T-helper 17 cell (primary cell): ENCODE results near the gene GREB1L. TPM values are rescaled to one million over a fixed set of nuclear protein-coding genes. Genes with fewer than 3 reads are reported as not detected.

Experiments used
- ATAC-seq: fragments of 150-1000 bp; cut with Tn5 transposase; 2 replicates; pipeline ENCODE4 v1.10.0; 2021; ENCODE audit warnings: mild to moderate bottlenecking, moderate library complexity
- DNase-seq, 3 donors: peaks; one replicate each; pipeline versions ENCODE4 v3.0.0 to v3.0.0-alpha.2; 2020 to 2021
- H3K9me3 ChIP-seq: one replicate; pipeline ENCODE4 v1.7.0; 2013; ENCODE audit warnings: low read length, mild to moderate bottlenecking; ENCODE audit not compliant: control insufficient read depth, poor library complexity, severe bottlenecking
- H3K27ac Mint-ChIP-seq: one replicate; pipeline ENCODE4 v1.8.0; 2022; ENCODE audit warnings: mild to moderate bottlenecking, moderate library complexity, mixed read lengths
- H3K27me3 Mint-ChIP-seq: one replicate; pipeline ENCODE4 v1.8.0; 2022; ENCODE audit warnings: mixed read lengths
- H3K36me3 Mint-ChIP-seq: one replicate; pipeline ENCODE4 v1.8.0; 2022; ENCODE audit warnings: low read depth, mixed read lengths
- H3K4me1 Mint-ChIP-seq: one replicate; pipeline ENCODE4 v1.8.0; 2022; ENCODE audit warnings: mild to moderate bottlenecking, mixed read lengths
- H3K4me3 Mint-ChIP-seq: one replicate; pipeline ENCODE4 v1.8.0; 2022; ENCODE audit warnings: mild to moderate bottlenecking, moderate library complexity, mixed read lengths
- total RNA-seq, 4 donors: library from RNA in 2 of 4; stranded (reverse) in 2 of 4; gene quantifications; one replicate each; pipeline ENCODE4 v1.2.3 and lab custom pipeline; 2022 to 2026

Gene GREB1L
- total RNA-seq, 2 donors from 2014 or later = not detected

- H3K4me3 Mint-ChIP-seq = no peak overlapping the region
- peaks cover 38% of the 10 kb centered on the region for H3K27me3 Mint-ChIP-seq
- no peak overlapping the region for H3K27ac Mint-ChIP-seq
- no peaks in the 10 kb centered on the region for H3K36me3 Mint-ChIP-seq
- H3K4me1 Mint-ChIP-seq = no peaks in the 10 kb centered on the region
- ATAC-seq (no peak), DNase-seq (no peak)
- no peaks in the 10 kb centered on the region for H3K9me3 ChIP-seq
Measured at GRCh38 chr18:21452796-21453510, 210.9 kb downstream of the GREB1L start.

- Mint-ChIP-seq H3K4me1 (no peaks in the 10 kb centered on the region), H3K4me3 (no peak overlapping the region), H3K27me3 (peaks cover 42% of the 10 kb centered on the region), H3K27ac (no peak overlapping the region), H3K36me3 (no peaks in the 10 kb centered on the region)
- ATAC-seq (no peak), DNase-seq (no peak)
- H3K9me3 ChIP-seq = no peaks in the 10 kb centered on the region
Measured at GRCh38 chr18:21453511-21453901, 211.5 kb downstream of the GREB1L start.

GRCh38 chr18:21454725-21455124 is 212.7 kb downstream of the GREB1L start:
- DNase-seq (no peak), ATAC-seq (no peak)
- Mint-ChIP-seq H3K36me3 (no peaks in the 10 kb centered on the region), H3K4me1 (no peaks in the 10 kb centered on the region), H3K4me3 (no peak overlapping the region), H3K27ac (no peak overlapping the region), H3K27me3 (peaks cover 43% of the 10 kb centered on the region)
- no peaks in the 10 kb centered on the region for H3K9me3 ChIP-seq

GRCh38 chr18:21456428-21457178 is 214.6 kb downstream of the GREB1L start:
- H3K27me3 Mint-ChIP-seq = peaks cover 50% of the 10 kb centered on the region

GRCh38 chr18:21457179-21457535 is 215.1 kb downstream of the GREB1L start:
- Mint-ChIP-seq H3K36me3 (peaks cover 3% of the 10 kb centered on the region), H3K27ac (no peak overlapping the region), H3K4me1 (no peaks in the 10 kb centered on the region), H3K4me3 (no peak overlapping the region), H3K27me3 (peaks cover 51% of the 10 kb centered on the region)
- ATAC-seq (no peak), DNase-seq (no peak)
- H3K9me3 ChIP-seq = no peaks in the 10 kb centered on the region

More at GRCh38 chr18:21456428-21457178, 214.6 kb downstream of the GREB1L start:
- Mint-ChIP-seq H3K4me1 (no peaks in the 10 kb centered on the region), H3K27ac (no peak overlapping the region), H3K4me3 (no peak overlapping the region), H3K36me3 (peaks cover 3% of the 10 kb centered on the region)
- ATAC-seq (no peak), DNase-seq (no peak)
- H3K9me3 ChIP-seq = no peaks in the 10 kb centered on the region

- Mint-ChIP-seq H3K4me1 (no peaks in the 10 kb centered on the region), H3K4me3 (no peak overlapping the region), H3K27ac (no peak overlapping the region), H3K27me3 (peaks cover 52% of the 10 kb centered on the region), H3K36me3 (peaks cover 3% of the 10 kb centered on the region)
- DNase-seq = no peak
- H3K9me3 ChIP-seq = no peaks in the 10 kb centered on the region
- no peak for ATAC-seq
Measured at GRCh38 chr18:21458310-21458709, 216.3 kb downstream of the GREB1L start.

GRCh38 chr18:21458788-21459187 is 216.8 kb downstream of the GREB1L start:
- DNase-seq (no peak), ATAC-seq (no peak)
- Mint-ChIP-seq H3K36me3 (peaks cover 3% of the 10 kb centered on the region), H3K4me1 (no peaks in the 10 kb centered on the region), H3K27me3 (peaks cover 50% of the 10 kb centered on the region), H3K27ac (no peak overlapping the region), H3K4me3 (no peak overlapping the region)
- H3K9me3 ChIP-seq = no peaks in the 10 kb centered on the region

- no peaks in the 10 kb centered on the region for H3K4me1 Mint-ChIP-seq
- no peak overlapping the region for H3K4me3 Mint-ChIP-seq
- DNase-seq (no peak), ATAC-seq (no peak)
- peaks cover 51% of the 10 kb centered on the region for H3K27me3 Mint-ChIP-seq
- no peaks in the 10 kb centered on the region for H3K9me3 ChIP-seq
- H3K27ac Mint-ChIP-seq = no peak overlapping the region
- peaks cover 3% of the 10 kb centered on the region for H3K36me3 Mint-ChIP-seq
Measured at GRCh38 chr18:21459706-21460286, 217.8 kb downstream of the GREB1L start.

- no peaks in the 10 kb centered on the region for H3K9me3 ChIP-seq
- DNase-seq (no peak), ATAC-seq (no peak)
- Mint-ChIP-seq H3K4me3 (no peak overlapping the region), H3K36me3 (peaks cover 3% of the 10 kb centered on the region), H3K4me1 (no peaks in the 10 kb centered on the region), H3K27ac (no peak overlapping the region), H3K27me3 (peaks cover 55% of the 10 kb centered on the region)
Measured at GRCh38 chr18:21461460-21461859, 219.4 kb downstream of the GREB1L start.

- DNase-seq = no peak
- peaks cover 63% of the 10 kb centered on the region for H3K27me3 Mint-ChIP-seq
- no peaks in the 10 kb centered on the region for H3K9me3 ChIP-seq
- H3K36me3 Mint-ChIP-seq = peaks cover 3% of the 10 kb centered on the region
- H3K27ac Mint-ChIP-seq = no peak overlapping the region
- no peaks in the 10 kb centered on the region for H3K4me1 Mint-ChIP-seq
- H3K4me3 Mint-ChIP-seq = no peak overlapping the region
- ATAC-seq = no peak
Measured at GRCh38 chr18:21463718-21464117, 221.7 kb downstream of the GREB1L start.

- no peaks in the 10 kb centered on the region for H3K9me3 ChIP-seq
- H3K4me1 Mint-ChIP-seq = no peaks in the 10 kb centered on the region
- no peaks in the 10 kb centered on the region for H3K36me3 Mint-ChIP-seq
- ATAC-seq (no peak), DNase-seq (no peak)
- peaks cover 34% of the 10 kb centered on the region for H3K27me3 Mint-ChIP-seq
- no peak overlapping the region for H3K27ac Mint-ChIP-seq
- no peak overlapping the region for H3K4me3 Mint-ChIP-seq
Measured at GRCh38 chr18:21468514-21469164, 226.6 kb downstream of the GREB1L start.

GRCh38 chr18:21472741-21473140 is 230.7 kb downstream of the GREB1L start:
- no peaks in the 10 kb centered on the region for H3K9me3 ChIP-seq
- DNase-seq = no peak
- peaks cover 25% of the 10 kb centered on the region for H3K27me3 Mint-ChIP-seq
- H3K36me3 Mint-ChIP-seq = peaks cover 2% of the 10 kb centered on the region
- no peak for ATAC-seq
- no peak overlapping the region for H3K4me3 Mint-ChIP-seq
- H3K27ac Mint-ChIP-seq = no peak overlapping the region
- no peaks in the 10 kb centered on the region for H3K4me1 Mint-ChIP-seq

GRCh38 chr18:21474621-21475020 is 232.6 kb downstream of the GREB1L start:
- no peaks in the 10 kb centered on the region for H3K9me3 ChIP-seq
- H3K36me3 Mint-ChIP-seq = peaks cover 2% of the 10 kb centered on the region

More at GRCh38 chr18:21474621-21475020, 232.6 kb downstream of the GREB1L start:
- DNase-seq (no peak), ATAC-seq (no peak)
- H3K4me1 Mint-ChIP-seq = no peaks in the 10 kb centered on the region
- no peak overlapping the region for H3K4me3 Mint-ChIP-seq
- H3K27me3 Mint-ChIP-seq = peaks cover 23% of the 10 kb centered on the region
- H3K27ac Mint-ChIP-seq = no peak overlapping the region
